ENCODE data around the gene ATP6V0A1.

DNA sequence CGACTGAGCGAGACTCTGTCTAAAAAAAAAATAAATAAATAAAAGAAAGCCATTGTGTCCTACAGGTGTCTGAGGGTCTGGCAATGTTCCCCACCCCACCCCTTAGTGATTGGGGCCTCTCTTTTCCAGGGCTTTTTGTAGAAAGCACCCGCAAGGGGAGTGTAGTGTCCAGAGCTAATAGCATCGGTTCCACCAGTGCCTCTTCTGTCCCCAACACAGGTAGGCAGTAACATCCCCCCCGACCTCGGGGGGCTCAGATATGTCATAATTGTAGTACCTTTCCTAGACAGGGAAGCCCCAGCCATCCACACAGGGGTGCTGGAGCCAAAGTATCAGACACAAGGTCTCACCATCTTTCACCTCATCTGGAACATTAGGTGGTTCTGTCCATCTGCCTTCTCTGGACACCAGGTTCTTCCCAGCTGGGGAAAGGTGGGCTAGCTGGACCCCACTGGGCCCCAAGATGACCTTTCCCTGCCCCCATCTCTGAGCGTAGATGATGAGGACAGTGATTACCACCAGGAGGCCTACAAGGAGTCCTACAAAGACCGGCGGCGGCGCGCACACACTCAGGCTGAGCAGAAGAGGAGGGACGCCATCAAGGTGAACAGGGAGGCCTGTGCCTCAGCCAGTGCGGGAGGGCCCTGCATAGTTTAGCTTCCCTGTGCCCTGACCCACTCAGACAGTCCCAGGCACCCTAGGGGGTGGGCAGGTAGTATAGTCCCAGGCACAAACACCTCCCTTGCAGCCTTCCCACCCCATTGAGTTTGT lies 109.8 kb downstream of the ATP6V0A1 start:
- TF ChIP-seq, protein P1, sequence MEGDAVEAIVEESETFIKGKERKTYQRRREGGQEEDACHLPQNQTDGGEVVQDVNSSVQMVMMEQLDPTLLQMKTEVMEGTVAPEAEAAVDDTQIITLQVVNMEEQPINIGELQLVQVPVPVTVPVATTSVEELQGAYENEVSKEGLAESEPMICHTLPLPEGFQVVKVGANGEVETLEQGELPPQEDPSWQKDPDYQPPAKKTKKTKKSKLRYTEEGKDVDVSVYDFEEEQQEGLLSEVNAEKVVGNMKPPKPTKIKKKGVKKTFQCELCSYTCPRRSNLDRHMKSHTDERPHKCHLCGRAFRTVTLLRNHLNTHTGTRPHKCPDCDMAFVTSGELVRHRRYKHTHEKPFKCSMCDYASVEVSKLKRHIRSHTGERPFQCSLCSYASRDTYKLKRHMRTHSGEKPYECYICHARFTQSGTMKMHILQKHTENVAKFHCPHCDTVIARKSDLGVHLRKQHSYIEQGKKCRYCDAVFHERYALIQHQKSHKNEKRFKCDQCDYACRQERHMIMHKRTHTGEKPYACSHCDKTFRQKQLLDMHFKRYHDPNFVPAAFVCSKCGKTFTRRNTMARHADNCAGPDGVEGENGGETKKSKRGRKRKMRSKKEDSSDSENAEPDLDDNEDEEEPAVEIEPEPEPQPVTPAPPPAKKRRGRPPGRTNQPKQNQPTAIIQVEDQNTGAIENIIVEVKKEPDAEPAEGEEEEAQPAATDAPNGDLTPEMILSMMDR (IDR thresholded peaks at IDR 0.05): no peak
- no peak for TF ChIP-seq ZFX (IDR thresholded peaks at IDR 0.05; ENCODE audit: borderline replicate concordance)

All from 22Rv1 (cell line).